ENCODE measurements around the gene XYLB.

GRCh38 chr3:38374221-38374620 is 27.6 kb downstream of the XYLB start:
- TF ChIP-seq RAD21 (IDR thresholded peaks at IDR 0.05; ENCODE audit: low read length) = no peak
- no peak for TF ChIP-seq USF1 (IDR thresholded peaks at IDR 0.05; ENCODE audit: borderline replicate concordance, low read depth)
